GM13977 (cell line): ENCODE data around the gene ZDHHC4.
"Not testable (repeated sequence)": the region's sequence is repeated elsewhere in the genome, so short reads cannot be mapped to it uniquely, and the experiment has no call there.

ENCODE experiments used
- DNase-seq: peaks from one replicate; pipeline ENCODE4 v3.0.0; 2012; ENCODE audit warnings: low spot score
- in situ Hi-C: fragments of 300-500 bp; cut with MboI; formaldehyde crosslinking; loops from one replicate; pipeline ENCODE4 v1.12.0; 2022; ENCODE audit warnings: low sequenced_read_pairs, low pct_unique_long_range_greater_than_20kb, mixed read lengths, inconsistent platforms; ENCODE audit not compliant: unreplicated experiment
- TF ChIP-seq, protein P1 (sequence below): IDR thresholded peaks from 2 replicates; pipeline ENCODE4 v1.5.1; 2012; ENCODE audit warnings: mild to moderate bottlenecking, control low read depth; ENCODE audit not compliant: insufficient read depth; ENCODE audit errors: extremely low read depth, missing control alignments

Gene ZDHHC4

DNA sequence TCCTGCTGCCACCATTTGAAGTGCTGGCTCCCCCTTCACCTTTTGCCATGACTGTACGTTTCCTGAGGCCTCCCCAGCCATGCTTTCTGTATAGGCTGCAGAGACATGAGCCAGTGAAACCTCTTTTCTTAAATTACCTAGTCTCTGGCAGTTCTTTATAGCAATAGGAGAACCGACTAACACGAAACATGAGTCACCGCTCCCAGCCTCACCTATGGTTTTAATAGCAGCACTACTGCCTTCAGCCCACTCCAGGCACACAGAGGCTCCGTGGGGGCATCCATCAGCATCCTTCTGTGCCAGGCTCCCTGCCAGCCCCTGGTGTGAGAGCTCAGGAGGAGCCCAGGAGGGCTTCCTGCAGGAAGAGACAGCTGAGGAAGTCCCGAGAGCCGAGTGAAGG lies 54.4 kb downstream of the ZDHHC4 start:
- TF ChIP-seq, protein P1, sequence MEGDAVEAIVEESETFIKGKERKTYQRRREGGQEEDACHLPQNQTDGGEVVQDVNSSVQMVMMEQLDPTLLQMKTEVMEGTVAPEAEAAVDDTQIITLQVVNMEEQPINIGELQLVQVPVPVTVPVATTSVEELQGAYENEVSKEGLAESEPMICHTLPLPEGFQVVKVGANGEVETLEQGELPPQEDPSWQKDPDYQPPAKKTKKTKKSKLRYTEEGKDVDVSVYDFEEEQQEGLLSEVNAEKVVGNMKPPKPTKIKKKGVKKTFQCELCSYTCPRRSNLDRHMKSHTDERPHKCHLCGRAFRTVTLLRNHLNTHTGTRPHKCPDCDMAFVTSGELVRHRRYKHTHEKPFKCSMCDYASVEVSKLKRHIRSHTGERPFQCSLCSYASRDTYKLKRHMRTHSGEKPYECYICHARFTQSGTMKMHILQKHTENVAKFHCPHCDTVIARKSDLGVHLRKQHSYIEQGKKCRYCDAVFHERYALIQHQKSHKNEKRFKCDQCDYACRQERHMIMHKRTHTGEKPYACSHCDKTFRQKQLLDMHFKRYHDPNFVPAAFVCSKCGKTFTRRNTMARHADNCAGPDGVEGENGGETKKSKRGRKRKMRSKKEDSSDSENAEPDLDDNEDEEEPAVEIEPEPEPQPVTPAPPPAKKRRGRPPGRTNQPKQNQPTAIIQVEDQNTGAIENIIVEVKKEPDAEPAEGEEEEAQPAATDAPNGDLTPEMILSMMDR, result no peak
- DNase-seq, result no peak

DNA sequence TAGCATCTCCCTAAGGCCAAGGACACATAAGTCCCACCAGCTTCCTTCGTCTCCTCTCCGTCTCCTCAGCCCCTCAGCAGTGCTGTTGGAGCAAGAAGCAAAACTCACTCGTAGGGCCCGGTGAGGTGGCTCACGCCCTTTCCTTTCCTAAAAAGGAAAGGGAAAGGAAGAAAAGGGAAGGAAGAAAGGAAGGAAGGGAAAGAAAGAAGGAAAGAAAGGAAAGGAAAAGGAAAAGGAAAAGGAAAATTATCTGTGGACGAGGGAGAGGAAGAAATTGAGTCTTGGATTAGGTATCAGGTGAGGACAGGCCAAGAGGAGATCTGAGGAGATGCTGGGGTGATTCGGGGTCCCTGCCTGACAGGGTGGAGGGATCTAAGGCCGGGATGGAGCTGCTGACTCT lies 56.8 kb downstream of the ZDHHC4 start:
- no peak for DNase-seq
- TF ChIP-seq, protein P1, result no peak
- in situ Hi-C loops, result no loop called here

More for the DNA sequence above, 54.4 kb downstream of the ZDHHC4 start:
- in situ Hi-C loops, result no loop called here

DNA sequence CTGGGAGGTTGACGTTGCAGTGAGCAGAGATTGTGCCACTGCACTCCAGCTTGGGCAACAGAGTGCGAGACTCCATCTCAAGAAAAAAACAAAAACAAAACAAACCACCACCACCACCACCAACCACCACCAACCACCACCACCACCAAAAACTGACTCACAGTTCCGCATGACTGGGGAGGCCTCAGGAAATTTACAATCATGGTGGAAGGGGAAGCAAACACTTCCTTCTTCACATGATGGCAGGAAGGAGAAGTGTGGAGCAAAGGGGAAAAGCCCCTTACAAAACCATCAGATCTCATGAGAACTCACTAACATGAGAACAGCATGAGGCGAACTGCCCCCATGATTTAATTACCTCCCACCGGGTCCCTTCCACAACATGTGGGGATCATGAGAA lies 57.7 kb downstream of the ZDHHC4 start:
- DNase-seq, in situ Hi-C loops: not testable (repeated sequence)

DNA sequence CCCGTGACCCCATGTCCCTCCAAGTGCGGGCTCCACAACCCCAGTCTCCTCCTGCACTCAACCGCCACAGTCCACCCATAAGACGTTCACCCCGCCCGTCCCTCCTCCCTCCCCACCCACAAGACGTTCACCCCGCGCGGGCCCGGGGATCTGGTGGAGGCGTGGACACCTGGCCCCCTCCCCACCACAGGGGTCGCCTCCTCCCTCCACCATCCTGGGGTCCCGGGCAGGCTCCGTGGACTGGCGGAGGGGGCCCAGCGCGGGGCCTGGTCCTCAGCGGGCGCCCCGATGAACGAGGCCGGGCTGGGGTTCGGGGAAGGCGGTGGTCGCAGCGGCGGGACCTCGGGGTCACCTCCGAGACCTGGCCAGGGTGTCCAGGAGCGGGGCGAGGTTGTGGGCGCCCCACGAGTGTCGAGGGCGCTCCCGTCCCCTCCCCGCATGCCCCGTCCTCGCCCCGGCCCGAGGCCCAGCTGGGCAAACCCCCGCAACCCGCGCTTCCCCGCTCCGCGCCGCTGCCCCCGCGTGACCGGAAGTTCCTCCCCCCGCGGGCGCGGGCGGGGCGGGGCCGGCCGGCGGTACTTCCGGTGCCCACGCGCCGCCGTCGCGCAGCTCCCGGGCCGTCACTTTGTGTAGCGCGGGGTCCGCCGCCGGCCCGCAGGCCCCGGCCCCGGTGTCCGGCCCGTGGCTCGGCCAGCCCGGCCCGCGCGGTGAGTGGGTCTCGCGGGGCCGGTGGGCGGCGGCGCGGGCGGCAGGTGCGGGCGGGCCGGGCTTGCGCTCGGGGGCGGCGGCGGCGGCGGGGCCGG lies 59.7 kb downstream of the ZDHHC4 start, which contains the start of gene ZNF316:
TSS of gene ZNF316 (plus strand) at position 578 of the 803 bp plus-strand sequence. CDS start 5,092 bp downstream, outside the sequence.
- TF ChIP-seq, protein P1, result no peak
- peak; percentile 97 for DNase-seq
- in situ Hi-C loops, result no loop called here

DNA sequence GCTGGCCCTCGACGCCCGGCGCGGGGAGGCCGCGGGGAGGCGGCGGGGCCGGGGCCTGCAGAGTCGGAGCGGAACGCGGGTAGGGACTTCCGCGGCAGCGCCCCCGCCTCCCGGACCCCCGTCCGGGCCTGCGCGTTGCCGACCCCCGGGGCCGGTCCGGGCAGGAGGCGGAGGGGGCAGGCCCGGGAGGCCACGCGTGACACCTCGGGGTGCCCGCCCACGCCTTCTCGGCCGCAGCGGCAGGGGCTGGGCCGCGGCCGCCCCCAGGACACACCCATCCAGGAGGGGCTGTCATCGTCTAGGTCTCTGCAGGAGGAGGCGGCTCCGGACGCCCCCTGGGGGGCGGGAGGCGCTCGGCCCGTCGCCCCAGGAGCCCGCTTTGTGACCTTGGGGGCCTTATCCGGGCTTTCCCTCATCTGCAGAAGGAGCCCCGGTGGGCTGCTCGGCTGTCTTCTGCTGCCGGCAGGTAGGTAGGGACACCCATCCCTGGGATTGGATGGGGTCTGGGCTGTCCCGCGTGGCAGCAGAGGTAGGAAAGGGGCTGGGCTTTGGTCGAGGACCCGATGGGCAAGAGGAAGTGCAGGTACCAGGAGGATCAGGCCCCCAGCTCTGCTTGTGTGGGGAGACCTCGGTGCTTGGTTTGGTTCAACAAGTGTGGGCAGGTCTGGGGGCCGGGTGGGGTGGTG lies 60.4 kb downstream of the ZDHHC4 start:
- DNase-seq, result peak; percentile 96
- in situ Hi-C loops, result no loop called here
- TF ChIP-seq, protein P1, result peak; percentile 54
